ENCODE data around the gene VHLL.

The VHLL gene

DNA sequence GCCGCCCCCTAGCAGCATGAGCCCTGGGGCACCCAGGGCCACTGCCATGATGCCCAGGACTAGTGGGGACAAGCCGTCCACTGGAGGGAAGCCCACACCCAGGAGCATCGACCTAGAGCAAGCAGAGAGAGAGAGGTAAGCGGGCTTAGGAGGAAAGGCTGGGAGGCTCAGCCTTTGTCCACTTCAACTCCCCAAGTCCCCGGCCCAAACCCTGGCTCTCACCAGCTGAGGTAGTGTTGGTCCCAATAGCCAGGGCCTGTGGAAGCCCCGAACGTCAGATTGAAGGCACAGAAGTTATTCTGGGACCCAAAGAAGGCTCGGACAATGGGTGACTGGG is 6.0 kb downstream of the VHLL start:
- no peak overlapping the region for H3K27ac ChIP-seq
- DNase-seq (ENCODE audit: low read depth, low spot score) = no peak

DNA sequence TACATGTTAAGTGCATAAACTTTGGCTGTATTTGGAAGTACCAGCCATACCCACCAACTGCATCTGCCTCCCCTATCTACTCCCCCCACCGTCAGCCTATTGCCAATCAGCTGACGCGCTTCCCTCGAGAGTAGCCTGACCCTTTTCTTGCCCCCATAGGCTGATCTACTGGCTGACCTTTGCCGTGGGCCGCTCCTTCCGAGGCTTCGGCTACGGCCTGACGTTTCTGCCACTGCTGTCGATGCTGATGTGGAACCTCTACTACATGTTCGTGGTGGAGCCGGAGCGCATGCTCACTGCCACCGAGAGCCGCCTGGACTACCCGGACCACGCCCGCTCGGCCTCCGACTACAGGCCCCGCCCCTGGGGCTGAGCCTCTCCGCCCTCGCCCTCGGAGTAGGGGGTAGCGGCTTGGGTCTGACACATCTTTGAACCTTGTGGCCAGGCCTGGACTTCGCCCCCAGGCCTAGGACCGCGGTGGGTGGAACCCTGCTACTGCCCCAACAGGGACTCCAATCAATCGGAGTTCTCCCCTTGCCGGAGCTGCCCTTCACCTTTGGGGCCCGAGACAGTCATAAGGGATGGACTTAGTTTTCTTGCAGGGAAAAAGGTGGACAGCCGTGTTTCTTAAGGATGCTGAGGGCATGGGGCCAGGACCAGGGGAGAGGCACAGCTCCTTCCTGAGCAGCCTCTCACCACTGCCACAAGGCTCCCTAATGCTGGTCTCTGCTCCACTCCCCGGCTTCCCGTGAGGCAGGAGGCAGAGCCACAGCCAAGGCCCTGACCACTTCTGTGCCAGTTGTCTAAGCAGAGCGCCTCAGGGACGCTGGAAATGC is 7.7 kb downstream of the VHLL start:
- DNase-seq (ENCODE audit: low read depth, low spot score) = no peak
- H3K27ac ChIP-seq = peak overlapping the region; percentile 27

DNA sequence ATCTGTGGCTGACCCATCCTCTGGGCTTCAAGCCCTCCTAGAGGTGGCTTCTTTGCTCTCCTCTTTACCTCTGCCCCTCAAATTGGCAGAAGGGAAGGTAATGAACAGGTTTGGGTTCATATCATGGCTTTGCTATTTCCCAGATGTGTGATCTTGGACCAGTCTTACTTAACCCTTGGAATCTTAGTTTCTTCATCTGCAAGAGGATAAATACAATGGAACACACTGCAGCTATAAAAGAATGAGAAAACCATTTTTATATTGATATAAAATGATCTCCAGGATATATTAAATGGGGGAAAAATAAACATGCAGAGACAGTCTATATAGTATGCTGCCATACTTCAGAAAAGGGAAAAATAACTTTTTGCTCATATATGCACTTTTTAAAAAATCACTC is 9.2 kb downstream of the VHLL start:
- DNase-seq (ENCODE audit: low read depth, low spot score) = no peak
- no peak overlapping the region for H3K27ac ChIP-seq

DNA sequence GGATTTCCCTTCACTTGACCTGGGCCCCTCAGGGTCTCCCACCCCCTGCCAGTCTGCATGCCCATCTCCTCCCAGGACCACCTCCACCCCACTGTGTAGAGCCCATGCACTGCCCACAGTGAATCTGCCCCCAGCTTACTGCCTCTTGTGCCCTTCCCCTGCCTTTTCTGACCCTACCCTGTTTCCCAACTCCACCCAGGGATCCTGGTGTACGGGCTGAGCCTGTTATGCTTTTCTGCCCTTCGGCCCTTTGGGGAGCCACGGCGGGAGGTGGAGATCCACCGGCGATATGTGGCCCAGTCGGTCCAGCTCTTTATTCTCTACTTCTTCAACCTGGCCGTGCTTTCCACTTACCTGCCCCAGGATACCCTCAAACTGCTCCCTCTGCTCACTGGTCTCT is 13.0 kb downstream of the VHLL start:
- H3K27ac ChIP-seq = no peak overlapping the region
- no peak for DNase-seq (ENCODE audit: low read depth, low spot score)

DNA sequence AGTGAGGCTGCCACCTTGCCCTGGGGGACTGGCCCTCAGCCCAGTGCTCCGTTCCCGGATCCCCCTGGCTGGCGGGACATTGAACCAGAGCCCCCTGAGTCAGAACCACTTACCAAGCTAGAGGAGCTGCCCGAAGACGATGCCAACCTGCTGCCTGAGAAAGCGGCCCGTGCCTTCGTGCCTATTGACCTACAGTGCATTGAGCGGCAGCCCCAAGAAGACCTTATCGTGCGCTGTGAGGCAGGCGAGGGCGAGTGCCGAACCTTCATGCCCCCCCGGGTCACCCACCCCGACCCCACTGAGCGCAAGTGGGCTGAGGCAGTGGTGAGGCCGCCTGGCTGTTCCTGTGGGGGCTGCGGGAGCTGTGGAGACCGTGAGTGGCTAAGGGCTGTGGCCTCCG is 13.7 kb downstream of the VHLL start:
- DNase-seq (ENCODE audit: low read depth, low spot score) = no peak
- peak overlapping the region; percentile 87 for H3K27ac ChIP-seq

DNA sequence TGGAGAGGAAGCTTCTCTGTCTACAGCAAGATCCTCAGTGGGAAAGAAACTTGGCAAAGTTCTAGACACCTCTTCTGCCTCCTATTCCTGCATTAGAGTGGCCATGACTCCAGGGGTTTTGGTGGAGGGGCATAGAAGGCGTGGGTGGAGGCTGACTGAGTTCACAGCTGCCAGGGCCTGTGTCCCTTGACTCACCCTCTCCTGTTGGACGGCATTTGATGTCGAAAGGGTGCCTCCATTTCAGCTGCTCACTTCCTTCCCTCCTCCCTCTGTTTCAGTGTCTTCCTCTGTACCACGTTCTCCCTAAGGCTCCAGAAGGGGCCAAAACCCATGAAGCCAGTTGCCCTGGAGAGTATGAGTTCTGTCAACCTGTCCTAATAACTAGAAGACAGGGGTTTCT is 14.3 kb downstream of the VHLL start:
- H3K27ac ChIP-seq = peak overlapping the region; percentile 87
- no peak for DNase-seq (ENCODE audit: low read depth, low spot score)

DNA sequence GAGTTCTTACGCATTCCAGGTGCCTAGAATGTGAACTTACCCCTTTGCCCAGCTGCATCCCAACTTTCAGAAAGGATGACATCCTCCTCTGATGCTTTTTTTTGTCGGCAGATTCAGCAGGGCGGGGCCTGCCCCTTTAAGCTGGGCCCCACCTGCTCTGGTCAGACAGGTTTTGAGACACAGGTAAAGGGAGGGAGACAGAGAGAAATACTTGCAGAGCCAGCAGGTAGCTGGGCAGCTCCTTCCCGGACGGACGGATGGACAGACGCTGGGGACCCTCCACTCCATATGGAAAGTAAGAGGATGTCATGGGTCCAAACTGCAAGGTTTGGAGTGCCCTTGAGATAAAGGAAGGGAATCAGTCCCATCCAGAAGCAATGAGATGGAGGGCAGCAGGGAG is 15.0 kb downstream of the VHLL start, which contains the start of gene TMEM79:
TMEM79 (plus strand) TSS at position 214 of the 400 bp plus-strand sequence. CDS start 902 bp downstream, outside the sequence.
- H3K27ac ChIP-seq = peak within 1 kb of the TSS; percentile 87
- no peak for DNase-seq (ENCODE audit: low read depth, low spot score)

DNA sequence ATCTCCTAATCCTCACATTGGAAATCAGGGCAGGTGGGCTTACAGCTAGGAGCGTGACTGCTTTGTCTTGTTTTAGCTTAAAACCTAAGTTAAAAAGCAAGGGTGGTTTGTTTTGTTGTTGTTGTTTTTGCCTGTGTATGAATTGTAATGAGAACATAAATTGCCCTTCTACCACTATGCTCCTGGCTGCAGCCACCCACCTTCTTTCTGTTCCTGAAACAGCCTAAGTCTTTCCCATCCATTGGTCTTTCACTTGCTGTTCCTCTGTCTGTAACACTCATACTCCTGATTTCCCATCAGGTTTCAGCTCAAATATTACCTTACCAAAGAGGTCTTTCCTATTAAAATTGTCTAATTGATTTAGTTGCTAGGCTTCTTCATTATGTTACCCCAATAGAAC is 15.6 kb downstream of the VHLL start:
- DNase-seq (ENCODE audit: low read depth, low spot score) = no peak
- peak overlapping the region; percentile 87 for H3K27ac ChIP-seq

DNA sequence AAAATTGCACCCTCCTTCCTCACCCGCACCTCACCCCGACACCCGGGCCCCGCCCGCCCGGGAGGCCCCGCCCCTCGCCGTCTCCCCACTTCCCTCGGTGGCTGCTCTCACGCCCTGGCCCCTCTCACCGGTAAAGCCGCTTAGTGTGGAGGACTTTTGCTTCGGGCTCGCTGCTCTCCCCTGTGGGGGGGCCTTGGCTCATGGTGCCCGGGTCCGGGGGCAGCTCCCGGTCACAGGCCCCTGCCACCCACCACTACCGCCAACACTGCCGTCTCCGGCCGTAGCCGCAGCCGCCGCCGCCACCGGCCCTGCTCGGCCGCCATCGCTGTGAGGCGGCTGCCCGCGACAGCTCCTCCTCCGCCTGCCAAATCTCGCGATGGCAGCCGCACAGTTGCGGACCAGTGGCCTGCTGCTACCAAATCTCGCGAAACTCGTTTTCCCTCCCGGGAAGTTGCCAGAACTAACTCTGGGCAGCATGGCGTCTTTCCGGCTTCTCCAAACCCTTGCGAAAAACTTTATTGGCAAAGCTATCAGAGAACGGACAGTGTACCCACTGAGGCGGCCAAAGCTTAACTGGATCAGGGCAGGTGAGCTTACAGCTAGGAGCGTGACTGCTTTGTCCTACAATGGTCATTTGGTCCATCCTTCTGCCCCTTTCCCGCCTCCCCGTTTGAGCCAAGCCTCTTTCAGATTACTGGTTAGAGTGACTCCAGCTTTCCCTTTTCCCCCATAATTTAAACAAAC is 16.5 kb downstream of the VHLL start, which contains the start of gene SMG5:
SMG5 (minus strand) TSS at position 347 of the 744 bp plus-strand sequence; CDS start at position 202, 145 bp downstream.
- peak within 1 kb of the TSS; percentile 87 for H3K27ac ChIP-seq
- DNase-seq (ENCODE audit: low read depth, low spot score) = peak; percentile 97

DNA sequence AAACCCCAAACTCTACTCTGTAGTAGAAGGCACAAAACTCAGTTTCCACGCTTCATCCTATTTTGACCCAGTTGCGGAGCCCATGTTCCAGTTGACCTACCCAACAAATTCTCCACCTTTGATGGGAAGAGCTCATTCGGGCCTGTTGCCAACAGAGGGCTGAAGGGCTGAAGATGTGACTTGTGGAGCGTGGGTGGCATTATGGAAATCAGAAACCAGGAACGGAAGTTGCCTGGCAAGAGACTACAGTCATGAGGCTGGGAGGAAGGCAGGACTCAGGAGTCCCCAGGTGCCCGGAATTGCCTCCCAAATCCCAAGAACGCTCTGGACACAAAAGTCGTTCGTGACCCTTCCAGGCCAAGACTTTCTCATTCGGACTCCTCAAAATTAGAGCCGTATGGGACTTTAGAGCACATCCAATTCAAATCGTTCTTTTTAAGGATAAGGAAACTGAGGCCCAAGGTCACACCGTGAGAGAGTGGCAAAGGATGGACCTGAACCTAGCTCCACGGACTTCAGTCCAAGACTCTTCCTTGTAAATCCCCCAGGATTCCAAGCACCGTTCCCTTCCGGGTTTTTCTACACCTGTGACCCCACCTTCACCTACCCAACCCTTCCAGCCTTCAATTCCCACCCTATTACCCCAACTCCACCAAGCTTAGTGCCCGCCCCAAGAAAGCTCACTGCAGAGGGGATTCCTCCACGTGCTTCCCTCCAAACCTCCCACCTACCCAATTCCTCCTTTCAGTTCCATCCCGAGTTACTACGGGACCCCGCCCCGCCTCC is 17.2 kb downstream of the VHLL start:
- no peak for DNase-seq (ENCODE audit: low read depth, low spot score)

DNA sequence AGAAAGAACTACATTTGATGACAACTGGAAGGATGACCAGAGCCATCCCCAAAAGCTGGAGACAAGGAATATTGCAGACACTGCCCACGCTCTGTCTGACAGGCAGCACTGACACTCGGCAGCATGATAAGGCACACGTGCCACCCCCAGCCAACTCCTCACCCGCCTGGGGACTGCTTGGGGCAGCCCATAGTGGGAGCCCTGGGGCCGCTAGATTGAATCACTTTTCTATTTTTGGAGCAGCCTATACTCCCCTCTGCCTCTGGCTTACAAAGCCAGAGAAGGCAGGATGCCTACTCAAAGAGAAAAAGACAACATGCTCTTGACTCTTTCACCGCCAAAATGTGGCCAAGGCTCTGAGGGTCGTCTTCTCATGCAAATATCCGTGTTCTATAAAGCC is 17.8 kb downstream of the VHLL start:
- H3K27ac ChIP-seq = peak overlapping the region; percentile 87
- no peak for DNase-seq (ENCODE audit: low read depth, low spot score)

More for the DNA sequence above, 17.2 kb downstream of the VHLL start:
- peak overlapping the region; percentile 87 for H3K27ac ChIP-seq

DNA sequence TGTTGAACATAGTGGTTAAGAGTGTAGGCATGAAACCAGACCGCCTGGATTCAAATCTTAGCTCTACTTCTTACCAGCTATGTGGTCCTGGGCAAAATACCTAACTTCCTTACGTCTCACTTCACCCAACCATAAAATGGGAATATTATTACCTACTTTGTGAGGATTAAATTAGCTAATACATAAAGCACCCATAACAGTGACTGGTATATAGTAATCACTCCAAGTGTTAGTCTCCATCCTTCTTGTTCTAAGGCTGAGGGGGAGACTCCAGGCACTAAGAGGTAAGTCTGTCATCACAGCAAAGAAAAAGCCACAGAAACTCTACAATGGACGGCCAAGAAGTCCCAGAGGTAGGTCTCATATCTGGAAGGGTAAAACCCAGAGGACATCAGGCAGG is 19.3 kb downstream of the VHLL start:
- H3K27ac ChIP-seq = no peak overlapping the region
- DNase-seq (ENCODE audit: low read depth, low spot score) = no peak

DNA sequence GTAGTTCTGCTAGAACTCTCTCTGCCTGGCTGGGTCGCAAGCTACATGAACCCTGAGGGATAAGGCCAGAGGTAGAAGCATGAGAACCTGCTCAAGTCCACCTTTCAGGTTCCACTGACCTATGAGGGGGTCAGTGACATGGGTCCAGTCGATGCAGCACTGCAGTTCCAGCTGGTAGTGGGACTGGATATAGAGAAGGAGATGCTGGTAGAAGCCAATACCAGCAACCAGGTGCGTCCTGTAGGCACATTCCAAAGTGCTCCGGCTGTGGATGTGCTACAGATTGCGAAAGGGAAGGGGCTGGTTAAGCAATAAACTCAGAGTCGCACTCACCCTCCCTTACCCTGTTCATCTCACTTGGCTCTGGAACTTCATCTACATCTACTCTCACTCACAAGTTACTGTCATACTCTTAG is 22.1 kb downstream of the VHLL start:
- no peak overlapping the region for H3K27ac ChIP-seq
- no peak for DNase-seq (ENCODE audit: low read depth, low spot score)

DNA sequence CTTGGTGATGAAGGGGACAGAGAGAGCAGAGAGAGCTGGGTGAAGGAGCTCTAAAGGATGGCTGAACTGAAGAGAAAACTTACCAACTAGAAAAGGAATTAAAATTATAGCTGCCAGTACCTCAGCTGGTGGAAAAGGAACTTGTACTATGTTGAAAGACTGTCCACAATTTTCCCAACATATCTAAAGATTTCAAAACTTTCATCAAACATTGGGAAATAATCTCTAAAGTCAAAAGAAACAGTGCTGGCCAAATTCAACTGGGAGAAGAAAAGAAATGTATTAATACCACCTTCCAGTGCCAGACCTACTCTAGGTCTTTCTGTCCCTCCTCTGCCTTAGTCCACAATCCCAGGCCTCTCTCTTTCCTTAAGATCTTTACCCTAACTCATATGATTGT is 22.6 kb downstream of the VHLL start:
- H3K27ac ChIP-seq = no peak overlapping the region
- DNase-seq (ENCODE audit: low read depth, low spot score) = no peak

DNA sequence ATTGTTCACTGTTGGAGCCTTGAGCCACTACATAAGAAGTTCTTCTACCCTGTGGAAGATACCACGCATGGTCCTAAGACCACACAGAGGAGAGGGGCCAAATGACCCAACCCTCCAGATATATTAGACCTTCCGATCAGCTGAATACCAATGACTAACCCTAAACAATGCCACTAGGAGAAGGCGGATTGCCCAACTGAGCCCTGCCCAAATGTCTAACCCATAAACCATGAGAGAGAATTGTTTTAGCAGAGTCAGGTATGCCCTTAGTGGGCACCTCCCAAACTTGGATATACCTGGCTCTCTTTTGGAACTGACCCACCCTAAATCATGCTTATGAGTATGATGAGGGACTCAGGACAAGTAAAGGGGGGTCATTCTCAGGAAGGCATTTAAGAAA is 28.8 kb downstream of the VHLL start:
- peak overlapping the region; percentile 38 for H3K27ac ChIP-seq
- no peak for DNase-seq (ENCODE audit: low read depth, low spot score)

DNA sequence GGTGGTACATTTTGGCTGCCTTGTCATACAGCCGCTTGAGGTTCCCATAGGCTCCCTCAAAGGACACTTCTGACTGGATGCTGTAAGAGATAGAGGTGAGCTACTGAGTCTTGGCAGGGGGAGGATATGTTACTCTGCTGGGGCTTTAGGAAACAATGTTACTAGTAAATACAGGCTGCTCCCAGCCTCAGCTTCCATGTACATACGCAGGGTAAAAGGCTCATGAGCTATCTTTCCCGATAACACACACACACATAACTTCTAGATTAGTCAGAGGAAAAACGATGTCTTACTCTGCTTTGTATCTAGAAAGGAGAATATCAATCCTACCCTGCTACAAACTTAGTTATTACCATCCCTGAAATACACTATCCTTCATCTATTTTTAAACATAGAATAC is 30.8 kb downstream of the VHLL start:
- DNase-seq (ENCODE audit: low read depth, low spot score) = no peak
- no peak overlapping the region for H3K27ac ChIP-seq

DNA sequence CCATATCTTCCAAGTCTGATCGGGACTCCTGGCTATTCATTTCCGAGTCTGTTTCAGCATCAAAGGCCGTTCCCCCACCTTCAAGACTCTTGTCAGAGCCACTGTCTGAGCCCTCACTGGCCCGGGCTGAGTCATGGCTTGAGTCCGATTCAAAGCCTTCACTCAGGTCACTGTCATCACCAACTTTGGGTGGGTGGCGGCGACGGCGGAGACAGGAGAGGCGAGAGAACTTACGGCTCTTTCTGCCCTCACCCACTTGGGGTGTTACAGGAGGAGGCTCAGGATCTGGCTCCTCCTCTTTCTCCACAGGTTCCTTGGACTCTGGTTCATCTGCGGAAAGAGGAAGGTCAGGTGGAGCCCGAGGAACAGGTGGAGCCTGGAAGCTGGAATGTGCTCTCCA is 33.1 kb downstream of the VHLL start:
- no peak for DNase-seq (ENCODE audit: low read depth, low spot score)
- no peak overlapping the region for H3K27ac ChIP-seq

DNA sequence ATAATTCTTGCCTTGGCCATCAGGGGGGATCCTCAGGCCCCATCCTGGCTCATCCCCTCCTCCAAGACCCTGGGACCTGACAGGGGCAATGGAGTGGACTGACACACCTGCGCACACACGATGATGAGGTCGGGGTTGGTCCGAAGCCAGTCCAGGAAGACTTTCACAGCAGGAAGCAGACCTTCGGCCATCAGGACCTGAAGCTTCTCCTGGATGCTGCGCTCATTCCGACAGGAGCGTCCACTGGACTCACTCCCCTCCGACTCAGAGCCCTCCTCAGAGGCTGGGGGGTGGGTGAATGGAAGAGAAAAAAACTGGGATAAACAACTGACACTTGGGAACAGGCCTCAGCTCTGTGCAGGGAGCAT is 35.8 kb downstream of the VHLL start:
- H3K27ac ChIP-seq = peak overlapping the region; percentile 87

DNA sequence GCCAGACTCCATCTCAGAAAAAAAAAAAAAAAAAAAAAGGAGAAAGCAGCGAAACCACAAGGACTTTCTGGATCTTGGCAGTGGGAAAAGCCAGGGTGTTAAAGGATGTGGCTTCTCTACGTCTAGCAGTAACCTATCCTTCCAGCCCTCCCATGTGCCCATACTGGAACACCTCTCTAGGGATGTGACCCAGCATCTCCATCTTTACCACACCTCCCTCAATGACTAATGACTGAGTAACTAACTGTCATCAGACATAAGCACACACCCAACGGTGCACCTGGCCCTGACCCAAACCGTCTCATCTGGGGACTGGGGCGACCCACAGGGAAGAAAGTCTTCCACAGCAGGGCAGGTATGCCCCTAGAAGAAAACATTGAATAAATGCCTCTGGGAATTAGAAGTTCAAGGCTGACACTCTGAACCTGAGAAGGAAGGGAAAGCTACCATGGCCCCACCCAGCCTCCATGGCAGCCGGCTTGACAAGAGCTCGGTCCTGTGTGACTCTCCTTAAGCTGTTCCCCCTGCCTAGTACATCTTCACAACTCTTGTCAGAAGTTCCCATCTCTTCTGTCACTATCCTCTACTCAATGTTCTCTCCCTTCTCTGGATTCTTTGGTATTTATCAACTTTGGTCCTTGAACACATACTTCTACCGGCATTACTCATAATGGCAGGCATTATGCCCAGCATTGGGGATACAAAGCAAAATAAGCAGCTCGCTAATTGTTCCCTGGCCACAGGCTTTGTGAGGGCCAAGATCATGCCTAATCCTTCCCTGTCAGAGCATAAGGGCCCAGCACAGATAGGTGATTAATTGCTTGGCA is 36.4 kb downstream of the VHLL start:
- H3K27ac ChIP-seq = peak overlapping the region; percentile 87
- DNase-seq (ENCODE audit: low read depth, low spot score) = peak; percentile 58

More for the DNA sequence above, 35.8 kb downstream of the VHLL start:
- DNase-seq (ENCODE audit: low read depth, low spot score) = no peak

DNA sequence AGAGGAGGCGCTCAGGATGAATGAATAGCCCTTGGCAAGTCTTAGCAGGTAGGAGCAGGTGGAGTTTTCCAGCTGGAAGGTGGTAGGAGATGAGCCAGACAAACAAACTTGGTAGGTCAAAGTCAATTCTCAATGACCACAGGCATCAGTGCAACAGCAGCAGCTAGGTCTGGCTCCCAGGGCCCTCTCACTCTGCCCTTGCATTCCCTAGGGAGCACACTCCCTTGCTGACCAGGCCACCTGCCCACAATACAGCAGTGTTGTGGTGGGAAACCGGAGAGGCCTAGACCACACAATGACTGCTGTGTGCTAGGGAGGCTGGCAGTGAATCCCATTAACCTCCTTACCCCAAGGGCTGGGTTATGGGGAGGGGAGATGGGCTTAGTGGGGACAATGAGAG is 38.2 kb downstream of the VHLL start:
- DNase-seq (ENCODE audit: low read depth, low spot score) = no peak
- peak overlapping the region; percentile 9 for H3K27ac ChIP-seq
